Suprapubic skin (tissue), 4 donors: Measurements from ENCODE around the gene HELZ2.
"Not testable (repeated sequence)": the region's sequence is repeated elsewhere in the genome, so short reads cannot be mapped to it uniquely, and the experiment has no call there.

Experiments used
- CTCF ChIP-seq, 2 donors: fragments of 200-600 bp in 1 of 2; fragments of 450-650 bp in 1 of 2; sonication (generic) in 1 of 2; IDR thresholded peaks; one replicate each; pipeline ENCODE4 v1.5.1; 2016 to 2019; ENCODE audit warnings: antibody characterized with exemption in 2 of 2, mild to moderate bottlenecking in 1 of 2, moderate library complexity in 1 of 2
- POLR2A ChIP-seq, 2 donors: fragments of 450-650 bp; IDR thresholded peaks; one replicate each; pipeline ENCODE4 v1.6.1; 2017; ENCODE audit warnings: antibody characterized with exemption in 2 of 2, mild to moderate bottlenecking in 2 of 2, moderate library complexity in 2 of 2
- POLR2AphosphoS5 ChIP-seq, 3 donors: sonication (generic); formaldehyde crosslinking; IDR thresholded peaks; one replicate each; pipeline ENCODE4 v1.6.1; 2017; ENCODE audit warnings: antibody characterized with exemption in 3 of 3

GRCh38 chr20:63613863-63614594, 40.0 kb upstream of the HELZ2 start:
- TF ChIP-seq CTCF (IDR thresholded peaks at IDR 0.05): peak; percentile 2 to 32
- TF ChIP-seq POLR2AphosphoS5, POLR2A (IDR thresholded peaks at IDR 0.05): not testable (repeated sequence)
